Measurements from ENCODE around the gene CRTC2.

DNA sequence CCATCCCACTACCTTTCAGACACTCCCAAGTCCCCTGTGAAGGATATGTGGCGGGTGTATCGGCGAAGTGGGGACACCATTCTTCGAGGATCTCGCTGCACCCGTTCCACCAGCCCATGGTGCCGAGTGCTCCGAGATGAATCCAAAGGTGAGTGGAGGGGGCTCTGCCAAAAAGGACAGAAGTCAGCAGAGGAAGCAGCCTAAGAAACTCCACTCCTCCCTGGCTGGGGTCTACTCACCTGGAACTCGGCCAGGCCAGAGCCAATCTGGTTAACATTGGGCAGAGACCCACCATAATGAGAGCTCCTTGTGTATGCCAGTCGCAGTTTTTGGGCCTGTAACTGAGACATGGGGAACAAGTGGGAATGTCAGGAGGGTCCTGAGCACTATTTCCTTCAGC is 3.6 kb downstream of the CRTC2 start:
- TF ChIP-seq, protein P1, sequence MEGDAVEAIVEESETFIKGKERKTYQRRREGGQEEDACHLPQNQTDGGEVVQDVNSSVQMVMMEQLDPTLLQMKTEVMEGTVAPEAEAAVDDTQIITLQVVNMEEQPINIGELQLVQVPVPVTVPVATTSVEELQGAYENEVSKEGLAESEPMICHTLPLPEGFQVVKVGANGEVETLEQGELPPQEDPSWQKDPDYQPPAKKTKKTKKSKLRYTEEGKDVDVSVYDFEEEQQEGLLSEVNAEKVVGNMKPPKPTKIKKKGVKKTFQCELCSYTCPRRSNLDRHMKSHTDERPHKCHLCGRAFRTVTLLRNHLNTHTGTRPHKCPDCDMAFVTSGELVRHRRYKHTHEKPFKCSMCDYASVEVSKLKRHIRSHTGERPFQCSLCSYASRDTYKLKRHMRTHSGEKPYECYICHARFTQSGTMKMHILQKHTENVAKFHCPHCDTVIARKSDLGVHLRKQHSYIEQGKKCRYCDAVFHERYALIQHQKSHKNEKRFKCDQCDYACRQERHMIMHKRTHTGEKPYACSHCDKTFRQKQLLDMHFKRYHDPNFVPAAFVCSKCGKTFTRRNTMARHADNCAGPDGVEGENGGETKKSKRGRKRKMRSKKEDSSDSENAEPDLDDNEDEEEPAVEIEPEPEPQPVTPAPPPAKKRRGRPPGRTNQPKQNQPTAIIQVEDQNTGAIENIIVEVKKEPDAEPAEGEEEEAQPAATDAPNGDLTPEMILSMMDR (conservative IDR thresholded peaks at IDR 0.05; ENCODE audit: low read depth, low read length) = no peak
- no peak for TF ChIP-seq EZH2 (IDR thresholded peaks at IDR 0.05; ENCODE audit: borderline replicate concordance, low read depth, low read length, poor library complexity, severe bottlenecking)
